AG04449 (cell line): Measurements from ENCODE around the gene AP1M1.

ENCODE experiments used
- CTCF ChIA-PET: fragments of 350-600 bp; formaldehyde crosslinking; extraction: SDS; loops from one replicate; lab custom pipeline; 2021; ENCODE audit warnings: antibody characterized with exemption; lab: Yijun Ruan, JAX
- POLR2A ChIA-PET: fragments of 400-600, 350-600 bp; formaldehyde crosslinking; extraction: SDS; loops from one replicate; lab custom pipeline; 2020; ENCODE audit warnings: antibody characterized with exemption, inconsistent platforms; lab: Yijun Ruan, JAX
- DNase-seq: peaks from one replicate; pipeline ENCODE4 v3.0.0-alpha.2; 2010; ENCODE audit warnings: low read depth, low spot score
- H3K4me3 ChIP-seq: 2 replicates; pipeline ENCODE4 v1.5.1; 2011; ENCODE audit warnings: low read depth, mild to moderate bottlenecking, control low read depth, low read length
- TF ChIP-seq, protein P1 (sequence below): IDR thresholded peaks from one replicate; pipeline ENCODE4 v1.5.1; 2011; ENCODE audit warnings: mild to moderate bottlenecking, moderate library complexity, low read length, control low read depth, inconsistent platforms; ENCODE audit not compliant: insufficient read depth; ENCODE audit errors: missing control alignments

Gene AP1M1

DNA sequence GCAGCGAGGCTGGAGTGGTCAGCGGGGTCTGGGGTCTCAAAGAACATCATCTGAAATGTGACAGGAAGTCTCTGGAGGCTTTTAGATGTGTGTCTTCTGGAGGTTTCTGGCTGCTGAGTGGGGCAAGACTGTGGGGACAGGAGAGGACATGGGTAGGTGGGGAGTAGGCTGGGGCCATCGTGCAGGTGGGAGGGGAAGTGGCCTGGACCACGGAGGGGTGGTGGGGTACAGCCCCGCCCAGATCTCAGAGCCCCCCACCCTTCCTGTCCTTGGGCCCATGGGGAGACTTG, 6.2 kb downstream of the AP1M1 start:
- TF ChIP-seq, protein P1, sequence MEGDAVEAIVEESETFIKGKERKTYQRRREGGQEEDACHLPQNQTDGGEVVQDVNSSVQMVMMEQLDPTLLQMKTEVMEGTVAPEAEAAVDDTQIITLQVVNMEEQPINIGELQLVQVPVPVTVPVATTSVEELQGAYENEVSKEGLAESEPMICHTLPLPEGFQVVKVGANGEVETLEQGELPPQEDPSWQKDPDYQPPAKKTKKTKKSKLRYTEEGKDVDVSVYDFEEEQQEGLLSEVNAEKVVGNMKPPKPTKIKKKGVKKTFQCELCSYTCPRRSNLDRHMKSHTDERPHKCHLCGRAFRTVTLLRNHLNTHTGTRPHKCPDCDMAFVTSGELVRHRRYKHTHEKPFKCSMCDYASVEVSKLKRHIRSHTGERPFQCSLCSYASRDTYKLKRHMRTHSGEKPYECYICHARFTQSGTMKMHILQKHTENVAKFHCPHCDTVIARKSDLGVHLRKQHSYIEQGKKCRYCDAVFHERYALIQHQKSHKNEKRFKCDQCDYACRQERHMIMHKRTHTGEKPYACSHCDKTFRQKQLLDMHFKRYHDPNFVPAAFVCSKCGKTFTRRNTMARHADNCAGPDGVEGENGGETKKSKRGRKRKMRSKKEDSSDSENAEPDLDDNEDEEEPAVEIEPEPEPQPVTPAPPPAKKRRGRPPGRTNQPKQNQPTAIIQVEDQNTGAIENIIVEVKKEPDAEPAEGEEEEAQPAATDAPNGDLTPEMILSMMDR = no peak
- no peak for DNase-seq
- no peak overlapping the region for H3K4me3 ChIP-seq
- POLR2A ChIA-PET = no interaction called here
- CTCF ChIA-PET = interaction anchor here (1.1 kb wide), 1 partner anchor 18 kb away, joined by 4 read pairs; the partner anchor contains the start of gene FAM32A

DNA sequence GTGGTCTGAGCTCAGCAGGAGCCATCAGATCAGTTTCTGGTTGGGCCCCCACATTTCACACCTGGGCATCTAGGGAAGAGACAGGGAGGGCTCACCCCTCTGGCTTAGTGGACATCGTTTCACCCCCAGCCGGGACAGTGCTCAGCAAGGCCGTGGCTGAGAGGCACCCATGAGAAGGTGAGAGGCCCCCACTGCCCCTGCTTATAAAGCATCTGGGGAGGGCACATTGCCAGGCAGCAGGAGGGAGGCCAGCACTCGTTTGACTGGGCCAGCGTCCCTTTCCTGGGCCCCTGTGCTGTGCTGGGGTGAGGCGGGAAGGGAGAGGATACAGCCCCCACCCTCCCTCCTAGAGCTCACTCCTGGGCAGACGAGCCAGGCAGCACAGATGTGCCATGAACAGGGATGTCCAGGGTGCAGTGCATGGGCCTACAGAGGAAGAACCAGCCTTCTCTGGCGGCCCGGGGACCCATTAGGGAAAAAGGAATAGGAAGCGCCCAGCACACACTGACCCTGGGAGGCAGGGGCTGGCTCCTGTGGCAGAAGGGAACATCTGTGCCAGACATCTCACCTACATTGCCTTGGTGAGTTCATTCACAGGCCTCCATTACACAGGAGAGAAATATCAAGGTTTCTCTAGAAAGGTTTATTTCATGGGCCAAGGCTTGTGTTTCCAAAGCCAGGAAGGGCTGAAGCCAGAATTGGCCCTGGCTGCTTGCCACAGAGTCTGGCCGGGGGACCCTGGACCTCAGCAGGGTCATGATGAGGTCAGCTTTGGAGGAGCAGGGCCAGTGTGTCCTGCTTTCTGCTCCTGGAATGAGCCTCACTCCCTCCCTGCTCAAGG, 7.7 kb downstream of the AP1M1 start:
- TF ChIP-seq, protein P1 = no peak
- POLR2A ChIA-PET = no interaction called here
- no peak for DNase-seq

DNA sequence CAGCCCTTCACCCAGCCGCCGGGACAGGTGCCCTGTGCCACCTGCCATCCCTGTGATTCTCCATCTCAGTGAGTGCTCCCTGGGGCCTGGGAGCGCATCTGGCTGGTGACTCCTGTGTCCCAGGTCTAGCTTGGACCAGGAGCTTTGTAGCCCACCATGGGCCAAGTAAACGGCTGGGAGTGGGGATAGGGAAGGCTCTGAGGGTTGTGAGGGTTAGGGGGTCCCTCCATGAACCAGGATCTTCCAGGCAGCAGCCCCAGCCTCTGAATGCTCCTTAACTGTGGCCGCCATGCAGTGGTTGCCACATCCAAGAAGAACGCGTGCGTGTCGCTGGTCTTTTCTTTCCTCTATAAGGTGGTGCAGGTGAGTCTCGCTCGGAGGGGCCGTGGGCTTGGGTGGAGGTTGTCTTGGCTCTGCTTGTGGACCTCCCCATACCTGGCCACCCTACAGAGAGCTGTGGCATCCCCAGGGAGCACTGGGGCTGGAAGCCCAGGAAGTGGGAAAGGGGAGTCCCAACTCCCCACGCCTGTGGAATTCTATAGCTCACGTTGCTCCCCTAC, 8.4 kb downstream of the AP1M1 start:
- no peak for DNase-seq
- ChIA-PET POLR2A (no interaction called here), CTCF (interaction anchor here (1.1 kb wide), 1 partner anchor 21 kb away, joined by 3 read pairs; the partner anchor contains the start of gene FAM32A)
- TF ChIP-seq, protein P1 = no peak
- H3K4me3 ChIP-seq = no peak overlapping the region

More for the DNA sequence above, 7.7 kb downstream of the AP1M1 start:
- H3K4me3 ChIP-seq = no peak overlapping the region
- CTCF ChIA-PET = interaction anchor here (1.1 to 1.2 kb wide), 2 partner anchors 20 to 42 kb away, joined by 3 read pairs; partner anchors contain the start of gene FAM32A

DNA sequence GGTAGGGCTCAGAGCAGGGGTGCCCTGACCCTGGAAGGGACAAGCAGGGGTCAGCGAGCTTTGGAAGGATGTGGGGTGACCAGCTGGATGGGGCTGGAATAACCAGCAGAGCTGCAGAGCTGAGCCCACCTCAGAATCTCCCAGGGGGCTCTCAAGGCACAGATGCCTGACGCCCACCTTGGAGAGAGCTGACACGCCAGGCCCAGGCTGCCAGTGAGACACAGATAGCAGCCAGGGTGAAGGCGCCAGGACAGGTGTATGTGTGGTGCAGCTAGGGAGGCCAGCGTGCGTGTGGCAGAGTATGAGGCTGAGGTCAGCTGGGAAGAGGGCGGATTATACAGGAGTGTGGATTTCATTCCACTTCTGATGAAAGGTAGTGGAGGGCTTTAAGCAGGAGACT, 8.9 kb downstream of the AP1M1 start:
- DNase-seq = no peak
- ChIA-PET CTCF (interaction anchor here (1.1 kb wide), 1 partner anchor 21 kb away, joined by 3 read pairs; the partner anchor contains the start of gene FAM32A), POLR2A (no interaction called here)
- H3K4me3 ChIP-seq = no peak overlapping the region
- TF ChIP-seq, protein P1 = no peak

DNA sequence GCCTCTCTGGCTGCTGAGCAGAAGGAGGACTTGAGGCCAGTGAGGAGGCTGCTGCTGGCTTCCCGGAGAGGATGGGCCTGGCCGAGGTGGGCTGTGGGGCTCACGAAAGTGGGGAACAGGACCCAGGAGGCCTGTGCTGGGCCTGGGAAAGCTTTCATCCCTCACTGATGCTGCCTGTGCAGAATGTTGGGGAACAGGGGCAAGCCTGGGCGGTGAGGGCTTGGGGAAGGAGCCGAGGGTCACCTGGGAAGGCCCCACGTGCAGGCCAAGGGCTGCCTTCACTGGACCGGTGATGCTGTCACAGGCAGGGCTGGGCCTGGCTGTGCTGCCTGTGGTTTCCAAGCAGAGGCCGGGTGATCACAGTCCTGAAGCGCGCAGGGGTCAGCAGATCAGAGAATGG, 9.4 kb downstream of the AP1M1 start:
- TF ChIP-seq, protein P1 = no peak
- DNase-seq = no peak
- no peak overlapping the region for H3K4me3 ChIP-seq
- ChIA-PET CTCF (interaction anchor here (1.1 kb wide), 1 partner anchor 22 kb away, joined by 3 read pairs; the partner anchor contains the start of gene FAM32A), POLR2A (no interaction called here)

DNA sequence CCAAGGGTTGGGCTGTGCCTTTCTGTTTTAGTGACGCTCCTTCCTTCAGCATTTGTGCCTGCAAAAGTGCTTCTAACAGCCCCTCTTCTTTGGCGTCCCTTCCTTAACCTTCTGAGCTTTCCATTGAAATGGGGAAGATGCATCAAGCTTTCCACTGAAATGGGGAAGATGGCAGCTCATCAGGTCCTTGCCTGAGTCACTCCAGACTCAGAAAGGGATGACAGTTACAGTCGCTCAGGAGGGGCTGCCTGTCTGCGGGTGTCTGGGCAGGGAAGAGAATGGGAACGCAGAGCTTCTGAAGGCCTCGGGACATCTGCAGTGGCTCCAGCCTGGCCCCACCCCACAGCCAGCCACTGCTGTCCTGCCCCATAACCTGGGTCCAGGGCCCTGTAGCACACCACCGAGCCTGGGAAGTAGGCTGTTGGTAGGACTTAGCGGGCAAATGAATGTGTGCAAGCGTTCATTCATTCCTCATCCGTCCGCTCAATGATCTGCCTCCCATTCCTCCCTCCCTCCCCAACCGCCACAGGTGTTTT, 9.8 kb downstream of the AP1M1 start:
- TF ChIP-seq, protein P1 = no peak
- no peak overlapping the region for H3K4me3 ChIP-seq
- DNase-seq = no peak
- POLR2A ChIA-PET = no interaction called here
- CTCF ChIA-PET = no interaction called here
